ENCODE results near the gene FARP1. TPM values are rescaled to one million over a fixed set of nuclear protein-coding genes. Genes with fewer than 3 reads are reported as not detected.
A peak's percentile ranks its signal among the peaks of the same experiment; 100 is the strongest.

The FARP1 gene
- total and polyA plus RNA-seq, 2 of the 13 experiments (the other 11 are each of a cell fraction or from before 2014, with no cell fraction given) = 70.6 to 126 TPM

GRCh38 chr13:98262292-98262691 is 119.4 kb downstream of the FARP1 start:
- peaks cover 75% of the 10 kb centered on the region for H3K79me2 ChIP-seq (ENCODE audit: insufficient read depth, low read length)

GRCh38 chr13:98263841-98264240 is 120.9 kb downstream of the FARP1 start:
- intact Hi-C loops (cut with micrococcal nuclease; ENCODE audit: unreplicated experiment) (loop anchor here (10.0 kb wide), 1 partner anchor 239 kb away; no protein-coding TSS in a partner anchor), in situ Hi-C loops (cut with HindIII; ENCODE audit: extremely low pct_ligation_motif_present, low pct_unique_long_range_greater_than_20kb) (no loop called here)
- no peak for FAIRE-seq
- BruUV-seq (replicated peaks) = no TSS peak
- no peaks in the 10 kb centered on the region for H3K9me3 ChIP-seq (ENCODE audit: low read length)
- no peak overlapping the region for H3K9ac ChIP-seq (ENCODE audit: insufficient read depth, low read depth, low read length)
- DNase-seq (ENCODE audit: low spot score) = no peak
- peaks cover 76% of the 10 kb centered on the region for H3K79me2 ChIP-seq (ENCODE audit: insufficient read depth, low read length)
- H3K4me2 ChIP-seq (ENCODE audit: low read depth, low read length) = no peak overlapping the region
- H3K4me1 ChIP-seq (ENCODE audit: insufficient read depth, low read length) = peaks cover 96% of the 10 kb centered on the region
- ChIA-PET CTCF (ENCODE audit: low intra/inter-chr PET ratio, low total read pairs) (no interaction called here), POLR2A (no interaction called here)
- ATAC-seq = no peak
- peaks cover 21% of the 10 kb centered on the region for H4K20me1 ChIP-seq (ENCODE audit: insufficient read depth, low read length)
- no peak for TF ChIP-seq SMARCC2 (IDR thresholded peaks at IDR 0.05)
- no peak for TF ChIP-seq SOX13 (IDR thresholded peaks at IDR 0.05)
- TF ChIP-seq SOX13 (CRISPR knock-in tag; conservative IDR thresholded peaks at IDR 0.05 in 1 of 2, IDR thresholded peaks at IDR 0.05 in 1 of 2) = peak in 1 of 2 experiments; percentile 16; a peak in 1 of 4 replicates
- 49% methylated on average over 2 of the region's 2 CpGs for WGBS (ENCODE audit: low lambda C conversion rate)
- H3K36me3 ChIP-seq (replicated peaks in 1 of 2; ENCODE audit: control insufficient read depth in 1 of 2, insufficient read depth in 2 of 2, low read length in 2 of 2) = peaks cover 2 to 10% of the 10 kb centered on the region in 2 experiments; a peak in 3 of 5 replicates
- no peak overlapping the region for H2AFZ ChIP-seq (ENCODE audit: low read length)
- H3K4me3 ChIP-seq (replicated peaks in 1 of 3; ENCODE audit: insufficient read depth in 1 of 3, low read depth in 2 of 3, low read length in 3 of 3) = no peak overlapping the region
- no peaks in the 10 kb centered on the region for H3K27me3 ChIP-seq (ENCODE audit: control insufficient read depth in 1 of 2, insufficient read depth in 2 of 2, low read length in 2 of 2)
- peak overlapping the region; percentile 26 for H3K27ac ChIP-seq (ENCODE audit: extremely low read length, insufficient read depth, low read length)

More at GRCh38 chr13:98262292-98262691, 119.4 kb downstream of the FARP1 start:
- no peak for TF ChIP-seq ZNF317 (CRISPR knock-in tag; IDR thresholded peaks at IDR 0.05)
- TF ChIP-seq NR2C2 (CRISPR knock-in tag; IDR thresholded peaks at IDR 0.05; ENCODE audit: borderline replicate concordance) = no peak
- TF ChIP-seq ZNF17 (CRISPR knock-in tag; IDR thresholded peaks at IDR 0.05) = no peak
- TF ChIP-seq HOXA3 (CRISPR knock-in tag; IDR thresholded peaks at IDR 0.05) = no peak
- no peak for TF ChIP-seq GZF1 (CRISPR knock-in tag; IDR thresholded peaks at IDR 0.05)
- no peak for TF ChIP-seq NFE2L2 (IDR thresholded peaks at IDR 0.05; ENCODE audit: low read length)
- no peak for TF ChIP-seq ZNF331 (CRISPR knock-in tag; IDR thresholded peaks at IDR 0.05)
- TF ChIP-seq SMAD1 (CRISPR knock-in tag; IDR thresholded peaks at IDR 0.05; ENCODE audit: borderline replicate concordance, low read depth) = no peak
- no peak for TF ChIP-seq AHR (CRISPR knock-in tag; IDR thresholded peaks at IDR 0.05)
- TF ChIP-seq, protein P1, sequence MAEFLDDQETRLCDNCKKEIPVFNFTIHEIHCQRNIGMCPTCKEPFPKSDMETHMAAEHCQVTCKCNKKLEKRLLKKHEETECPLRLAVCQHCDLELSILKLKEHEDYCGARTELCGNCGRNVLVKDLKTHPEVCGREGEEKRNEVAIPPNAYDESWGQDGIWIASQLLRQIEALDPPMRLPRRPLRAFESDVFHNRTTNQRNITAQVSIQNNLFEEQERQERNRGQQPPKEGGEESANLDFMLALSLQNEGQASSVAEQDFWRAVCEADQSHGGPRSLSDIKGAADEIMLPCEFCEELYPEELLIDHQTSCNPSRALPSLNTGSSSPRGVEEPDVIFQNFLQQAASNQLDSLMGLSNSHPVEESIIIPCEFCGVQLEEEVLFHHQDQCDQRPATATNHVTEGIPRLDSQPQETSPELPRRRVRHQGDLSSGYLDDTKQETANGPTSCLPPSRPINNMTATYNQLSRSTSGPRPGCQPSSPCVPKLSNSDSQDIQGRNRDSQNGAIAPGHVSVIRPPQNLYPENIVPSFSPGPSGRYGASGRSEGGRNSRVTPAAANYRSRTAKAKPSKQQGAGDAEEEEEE (CRISPR knock-in tag; IDR thresholded peaks at IDR 0.05; ENCODE audit: borderline replicate concordance) = no peak
- no peak for TF ChIP-seq ZNF678 (CRISPR knock-in tag; IDR thresholded peaks at IDR 0.05)
- no peak overlapping the region for H3K4me3 ChIP-seq (replicated peaks in 1 of 3; ENCODE audit: insufficient read depth in 1 of 3, low read depth in 2 of 3, low read length in 3 of 3)
- CTCF ChIA-PET (ENCODE audit: low intra/inter-chr PET ratio, low total read pairs) = no interaction called here
- peaks cover 2 to 10% of the 10 kb centered on the region in 2 experiments; a peak in 3 of 5 replicates for H3K36me3 ChIP-seq (replicated peaks in 1 of 2; ENCODE audit: control insufficient read depth in 1 of 2, insufficient read depth in 2 of 2, low read length in 2 of 2)
- no peaks in the 10 kb centered on the region for H3K9me3 ChIP-seq (ENCODE audit: low read length)
- DNase-seq (ENCODE audit: low spot score) (no peak), FAIRE-seq (no peak), ATAC-seq (no peak)
- POLR2A ChIA-PET = no interaction called here
- H2AFZ ChIP-seq (ENCODE audit: low read length) = no peak overlapping the region
- BruUV-seq (replicated peaks) = no TSS peak
- peaks cover 27% of the 10 kb centered on the region for H4K20me1 ChIP-seq (ENCODE audit: insufficient read depth, low read length)
- in situ Hi-C loops (cut with HindIII; ENCODE audit: extremely low pct_ligation_motif_present, low pct_unique_long_range_greater_than_20kb) (no loop called here), intact Hi-C loops (cut with micrococcal nuclease; ENCODE audit: unreplicated experiment) (loop anchor here (10.0 kb wide), 1 partner anchor 237 kb away; no protein-coding TSS in a partner anchor)
- H3K4me1 ChIP-seq (ENCODE audit: insufficient read depth, low read length) = peaks cover 95% of the 10 kb centered on the region
- no peak overlapping the region for H3K9ac ChIP-seq (ENCODE audit: insufficient read depth, low read depth, low read length)
- no peaks in the 10 kb centered on the region for H3K27me3 ChIP-seq (ENCODE audit: control insufficient read depth in 1 of 2, insufficient read depth in 2 of 2, low read length in 2 of 2)
- H3K27ac ChIP-seq (ENCODE audit: extremely low read length, insufficient read depth, low read length) = no peak overlapping the region
- H3K4me2 ChIP-seq (ENCODE audit: low read depth, low read length) = no peak overlapping the region
- 97% methylated on average over 5 of the region's 5 CpGs for WGBS (ENCODE audit: low lambda C conversion rate)

All from HepG2 (cell line).